T47D (cell line): ENCODE measurements around the gene NRCAM.

Experiments
- DNase-seq, 2 experiments: peaks; one replicate each; pipeline versions ENCODE4 v3.0.0 to v3.0.0-alpha.2; 2011 to 2012; ENCODE audit warnings: low read depth in 1 of 2, low spot score in 1 of 2
- JUND ChIP-seq: IDR thresholded peaks from 2 replicates; pipeline ENCODE4 v1.6.1; 2012; ENCODE audit warnings: low read depth
- in situ Hi-C: cut with HindIII; loops from 2 replicates; pipeline ENCODE4 v1.10.0; 2016; ENCODE audit warnings: low sequenced_read_pairs, low pct_unique_long_range_greater_than_20kb

The NRCAM gene

GRCh38 chr7:108385834-108386422, 70.3 kb downstream of the NRCAM start:
- TF ChIP-seq JUND: no peak
- in situ Hi-C loops: no loop called here

GRCh38 chr7:108384716-108385483, 71.3 kb downstream of the NRCAM start:
- no peak for DNase-seq
- no peak for TF ChIP-seq JUND
- in situ Hi-C loops: no loop called here

More at GRCh38 chr7:108385834-108386422, 70.3 kb downstream of the NRCAM start:
- no peak for DNase-seq

- no peak for DNase-seq
- in situ Hi-C loops: no loop called here
- TF ChIP-seq JUND: no peak
Measured at GRCh38 chr7:108382932-108383331, 73.3 kb downstream of the NRCAM start.

DNA sequence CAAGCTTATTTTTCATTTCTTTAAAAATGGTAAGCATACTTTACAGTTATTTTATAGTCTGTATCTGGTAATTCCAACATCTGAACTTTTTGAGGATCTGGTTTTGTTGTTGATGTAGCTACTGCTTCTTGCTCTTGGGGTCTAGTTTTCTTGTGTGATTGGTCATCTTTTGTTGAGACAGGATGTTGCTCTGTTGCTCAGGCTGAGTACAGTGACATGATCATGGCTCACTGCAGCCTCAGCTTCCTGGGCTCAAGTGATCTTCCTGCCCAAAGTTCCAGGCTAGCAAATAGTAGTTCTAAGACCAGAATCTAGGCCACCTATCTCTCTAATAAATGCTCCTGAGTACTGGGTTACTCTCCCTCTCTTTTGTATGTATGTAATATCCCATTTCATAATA, 75.7 kb downstream of the NRCAM start:
- in situ Hi-C loops: no loop called here
- no peak for DNase-seq
- TF ChIP-seq JUND: no peak

- TF ChIP-seq JUND: no peak
- no peak for DNase-seq
- in situ Hi-C loops: no loop called here
Measured at GRCh38 chr7:108376206-108376605, 80.0 kb downstream of the NRCAM start.

DNA sequence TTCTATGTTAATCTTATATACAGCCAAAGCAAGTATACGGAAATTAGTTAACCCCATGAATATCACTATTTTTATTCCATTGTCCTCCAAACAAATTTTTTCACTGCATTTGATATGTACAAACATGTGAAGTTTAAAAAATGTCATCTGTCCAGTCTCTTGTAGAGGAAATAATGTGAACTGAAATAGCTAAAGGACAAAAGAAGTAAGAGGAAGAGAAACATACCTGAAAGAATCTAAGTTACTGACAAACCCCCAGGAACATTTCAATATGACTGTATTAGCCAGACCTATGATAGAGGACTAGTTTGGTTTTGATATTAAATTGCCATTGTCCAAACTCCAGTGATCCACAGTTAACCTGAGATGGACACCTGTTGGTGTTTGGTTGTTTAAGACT, 80.6 kb downstream of the NRCAM start:
- in situ Hi-C loops: no loop called here
- TF ChIP-seq JUND: no peak

GRCh38 chr7:108374899-108375298, 81.3 kb downstream of the NRCAM start:
- no peak for DNase-seq
- no peak for TF ChIP-seq JUND
- in situ Hi-C loops: no loop called here

More for the DNA sequence above, 80.6 kb downstream of the NRCAM start:
- DNase-seq: no peak

GRCh38 chr7:108372618-108373017, 83.6 kb downstream of the NRCAM start:
- DNase-seq: no peak
- no peak for TF ChIP-seq JUND

GRCh38 chr7:108370616-108371015, 85.6 kb downstream of the NRCAM start:
- no peak for TF ChIP-seq JUND
- no peak for DNase-seq
- in situ Hi-C loops: no loop called here

More at GRCh38 chr7:108372618-108373017, 83.6 kb downstream of the NRCAM start:
- in situ Hi-C loops: no loop called here

DNA sequence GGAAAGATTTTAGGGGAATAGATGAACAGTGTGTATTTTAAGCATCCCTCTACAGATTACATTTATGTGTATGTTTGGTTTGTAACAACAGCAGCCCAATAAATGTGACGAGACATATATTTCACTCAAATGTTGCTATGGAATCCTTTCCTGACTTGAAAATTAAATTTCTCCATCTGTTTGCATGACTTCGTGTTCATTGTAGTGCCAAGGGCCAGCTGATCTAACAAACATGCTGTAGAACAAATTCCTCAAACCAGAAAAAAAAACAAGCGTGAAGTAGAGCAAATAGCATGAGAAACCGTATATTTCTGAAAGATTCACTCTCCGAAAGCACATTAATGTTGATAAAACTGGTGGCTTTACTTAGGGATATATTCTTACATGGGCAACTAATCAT, 87.8 kb downstream of the NRCAM start:
- no peak for TF ChIP-seq JUND
- no peak for DNase-seq
- in situ Hi-C loops: no loop called here

DNA sequence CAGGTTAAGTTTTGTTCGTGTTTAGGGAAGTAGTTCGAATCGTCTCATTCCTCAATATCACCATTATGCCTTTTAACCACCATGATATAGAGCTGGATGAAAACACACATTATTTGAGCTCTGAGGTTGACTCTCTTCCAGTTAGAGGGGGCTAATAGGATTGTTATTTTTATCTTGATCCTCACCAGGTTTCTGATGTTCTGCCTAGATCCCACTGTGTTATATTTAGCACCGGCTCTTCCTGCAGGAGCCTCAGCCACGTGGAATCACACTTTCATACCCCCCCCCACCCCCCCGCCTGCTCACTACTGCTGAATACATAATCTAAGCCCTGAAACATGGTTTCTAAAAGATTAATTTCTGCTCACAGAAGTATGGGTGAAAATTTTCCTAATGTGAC, 88.3 kb downstream of the NRCAM start:
- DNase-seq: no peak
- no peak for TF ChIP-seq JUND
- in situ Hi-C loops: no loop called here

DNA sequence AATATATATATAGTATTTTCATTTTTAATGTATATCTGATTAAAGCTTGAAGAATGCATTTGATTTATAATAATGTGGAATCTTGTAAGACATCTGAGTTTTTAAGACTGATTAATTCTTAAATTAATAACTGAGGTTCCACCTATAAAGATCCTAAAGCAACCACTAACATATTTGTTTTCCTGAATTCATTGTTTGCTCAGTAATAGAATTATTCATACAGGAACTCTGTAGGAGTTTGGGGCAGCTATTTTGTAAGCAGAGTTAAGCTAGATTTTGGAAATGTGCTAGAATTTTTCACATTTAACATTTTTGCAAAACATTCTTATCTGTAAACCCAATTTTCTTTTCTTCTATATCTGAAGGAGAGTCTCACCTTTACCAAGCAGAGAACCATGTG, 88.9 kb downstream of the NRCAM start:
- in situ Hi-C loops: no loop called here
- DNase-seq: no peak
- TF ChIP-seq JUND: no peak

- no peak for TF ChIP-seq JUND
- in situ Hi-C loops: no loop called here
- DNase-seq: no peak
Measured at GRCh38 chr7:108363659-108364058, 92.6 kb downstream of the NRCAM start.
